Lower leg skin (tissue), 3 donors: ENCODE measurements around the gene PCNP.

Experiments used
- CTCF ChIP-seq, 3 donors: fragments of 450-650 bp; IDR thresholded peaks; one replicate each; pipeline ENCODE4 v1.5.1; 2016; ENCODE audit warnings: antibody characterized with exemption in 3 of 3, mild to moderate bottlenecking in 3 of 3, moderate library complexity in 2 of 3
- POLR2A ChIP-seq, 2 donors: fragments of 450-650 bp; IDR thresholded peaks; one replicate each; pipeline ENCODE4 v1.6.1; 2016 to 2017; ENCODE audit warnings: antibody characterized with exemption in 2 of 2, mild to moderate bottlenecking in 1 of 2, moderate library complexity in 1 of 2

GRCh38 chr3:101617478-101617877 is 43.5 kb downstream of the PCNP start:
- TF ChIP-seq CTCF (IDR thresholded peaks at IDR 0.05) (no peak), POLR2A (IDR thresholded peaks at IDR 0.05) (no peak)
